Measurements from ENCODE around the gene HMCN1.

DNA sequence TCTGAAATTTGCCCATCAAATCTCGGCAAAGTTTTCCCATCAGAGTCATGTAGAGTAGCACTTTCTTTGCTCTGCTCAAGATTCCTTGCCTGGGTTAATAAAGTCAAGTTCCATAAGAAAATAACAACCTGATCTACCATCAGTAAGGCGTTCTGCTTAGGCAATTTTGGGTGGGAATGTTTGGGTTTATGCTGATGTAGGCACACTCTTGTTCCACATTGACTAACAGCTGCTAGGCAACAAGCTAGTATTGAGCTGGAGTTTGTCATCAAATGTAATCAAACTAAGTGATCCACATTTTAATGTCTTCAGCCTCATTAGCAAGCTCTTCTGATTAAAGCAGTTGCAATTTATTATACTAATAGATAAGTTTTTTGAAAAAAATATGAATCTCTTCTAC lies 12.1 kb upstream of the HMCN1 start:
- TF ChIP-seq, protein P1, sequence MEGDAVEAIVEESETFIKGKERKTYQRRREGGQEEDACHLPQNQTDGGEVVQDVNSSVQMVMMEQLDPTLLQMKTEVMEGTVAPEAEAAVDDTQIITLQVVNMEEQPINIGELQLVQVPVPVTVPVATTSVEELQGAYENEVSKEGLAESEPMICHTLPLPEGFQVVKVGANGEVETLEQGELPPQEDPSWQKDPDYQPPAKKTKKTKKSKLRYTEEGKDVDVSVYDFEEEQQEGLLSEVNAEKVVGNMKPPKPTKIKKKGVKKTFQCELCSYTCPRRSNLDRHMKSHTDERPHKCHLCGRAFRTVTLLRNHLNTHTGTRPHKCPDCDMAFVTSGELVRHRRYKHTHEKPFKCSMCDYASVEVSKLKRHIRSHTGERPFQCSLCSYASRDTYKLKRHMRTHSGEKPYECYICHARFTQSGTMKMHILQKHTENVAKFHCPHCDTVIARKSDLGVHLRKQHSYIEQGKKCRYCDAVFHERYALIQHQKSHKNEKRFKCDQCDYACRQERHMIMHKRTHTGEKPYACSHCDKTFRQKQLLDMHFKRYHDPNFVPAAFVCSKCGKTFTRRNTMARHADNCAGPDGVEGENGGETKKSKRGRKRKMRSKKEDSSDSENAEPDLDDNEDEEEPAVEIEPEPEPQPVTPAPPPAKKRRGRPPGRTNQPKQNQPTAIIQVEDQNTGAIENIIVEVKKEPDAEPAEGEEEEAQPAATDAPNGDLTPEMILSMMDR (IDR thresholded peaks at IDR 0.05; ENCODE audit: low read depth, low read length, poor library complexity, severe bottlenecking): no peak
- TF ChIP-seq EZH2phosphoT487 (IDR thresholded peaks at IDR 0.05; ENCODE audit: borderline replicate concordance, low read length): no peak

All from DOHH2 (cell line).